Naive thymus-derived CD4-positive, alpha-beta T cell (primary cell): ENCODE data around the gene FRMD4A. TPM values are rescaled to one million over a fixed set of nuclear protein-coding genes. Genes with fewer than 3 reads are reported as not detected.

Source experiments
- ATAC-seq: fragments of 150-1000 bp; cut with Tn5 transposase; 2 replicates; pipeline ENCODE4 v1.10.0; 2021; ENCODE audit warnings: mild to moderate bottlenecking, moderate library complexity
- CTCF ChIA-PET: fragments of 350-600 bp; sonication (Branson Sonifier 250); formaldehyde crosslinking; loops from one replicate; lab custom pipeline; 2021; ENCODE audit warnings: antibody characterized with exemption; lab: Charles Lee
- POLR2A ChIA-PET: fragments of 350-600 bp; sonication (Branson Sonifier 250); formaldehyde crosslinking; loops from one replicate; lab custom pipeline; 2021; ENCODE audit warnings: antibody characterized with exemption, inconsistent platforms; lab: Charles Lee
- DNase-seq, 9 donors: peaks; one replicate each; pipeline versions ENCODE4 v3.0.0 to v3.0.0-alpha.2; 2020 to 2022; ENCODE audit warnings: mixed read lengths in 1 of 9
- H3K27ac ChIP-seq: one replicate; pipeline ENCODE4 v1.7.0; 2013; ENCODE audit warnings: mild to moderate bottlenecking, low read depth, low read length, moderate library complexity
- H3K27me3 ChIP-seq, 2 donors: one replicate each; pipeline ENCODE4 v1.7.0; 2013; ENCODE audit warnings: low read length in 2 of 2, mild to moderate bottlenecking in 2 of 2, moderate library complexity in 2 of 2; ENCODE audit not compliant: control insufficient read depth in 2 of 2, insufficient read depth in 2 of 2
- H3K36me3 ChIP-seq, 3 experiments: 1 replicate in 2 of 3; 2 replicates in 1 of 3; pipeline ENCODE4 v1.7.0; 2013; ENCODE audit warnings: low read length in 3 of 3, mild to moderate bottlenecking in 3 of 3, moderate library complexity in 1 of 3; ENCODE audit not compliant: insufficient read depth in 3 of 3, control insufficient read depth in 2 of 3
- H3K4me1 ChIP-seq, 2 donors: one replicate each; pipeline ENCODE4 v1.7.0; 2013; ENCODE audit warnings: low read length in 2 of 2, mild to moderate bottlenecking in 2 of 2, moderate library complexity in 1 of 2; ENCODE audit not compliant: control insufficient read depth in 2 of 2, insufficient read depth in 2 of 2
- H3K4me3 ChIP-seq: 2 replicates; pipeline ENCODE4 v1.7.0; 2013; ENCODE audit warnings: mild to moderate bottlenecking, low read length
- H3K9me3 ChIP-seq, 3 experiments: 1 replicate in 2 of 3; 2 replicates in 1 of 3; pipeline ENCODE4 v1.7.0; 2013; ENCODE audit warnings: low read length in 3 of 3; ENCODE audit not compliant: control insufficient read depth in 2 of 3
- H3K27ac Mint-ChIP-seq, 9 donors: one replicate each; pipeline ENCODE4 v1.8.0; 2020 to 2022; ENCODE audit warnings: mixed read lengths in 9 of 9, mild to moderate bottlenecking in 8 of 9, moderate library complexity in 5 of 9, inconsistent platforms in 2 of 9
- H3K27me3 Mint-ChIP-seq, 5 donors: one replicate each; pipeline ENCODE4 v1.8.0; 2021 to 2022; ENCODE audit warnings: mixed read lengths in 5 of 5, mild to moderate bottlenecking in 1 of 5
- H3K36me3 Mint-ChIP-seq, 5 donors: one replicate each; pipeline ENCODE4 v1.8.0; 2020 to 2022; ENCODE audit warnings: mixed read lengths in 5 of 5, mild to moderate bottlenecking in 3 of 5, inconsistent platforms in 1 of 5
- H3K4me1 Mint-ChIP-seq, 7 donors: one replicate each; pipeline ENCODE4 v1.8.0; 2020 to 2022; ENCODE audit warnings: mixed read lengths in 7 of 7, mild to moderate bottlenecking in 3 of 7, inconsistent platforms in 1 of 7
- H3K4me3 Mint-ChIP-seq, 10 donors: one replicate each; pipeline ENCODE4 v1.8.0; 2020 to 2022; ENCODE audit warnings: mild to moderate bottlenecking in 10 of 10, mixed read lengths in 10 of 10, moderate library complexity in 6 of 10, inconsistent platforms in 2 of 10
- H3K9me3 Mint-ChIP-seq, 11 donors: one replicate each; pipeline ENCODE4 v1.8.0; 2020 to 2022; ENCODE audit warnings: mixed read lengths in 11 of 11, mild to moderate bottlenecking in 4 of 11, inconsistent platforms in 1 of 11, moderate library complexity in 1 of 11
- intact Hi-C, 2 donors: fragments of 100-400 bp; cut with micrococcal nuclease; formaldehyde crosslinking; loops; one replicate each; pipeline ENCODE4 v1.15.1; 2023
- polyA plus RNA-seq, 2 donors: library from polyadenylated mRNA; unstranded; fragments of 300-500 nt; fragmentation: Illumina TruSeq; gene quantifications; one replicate each; pipeline ENCODE4 v1.2.3, GENCODE V29; 2021
- total RNA-seq, 6 experiments: library from RNA in 5 of 6; stranded (reverse) in 5 of 6; gene quantifications; 1 replicate in 5 of 6; 2 replicates in 1 of 6; pipeline ENCODE4 v1.2.3 and lab custom pipeline; 2021 to 2026

Gene FRMD4A
- total and polyA plus RNA-seq, 7 experiments from 2014 or later = 0.10 to 3.1 (median 0.62) TPM

- no peaks in the 10 kb centered on the region for H3K36me3 ChIP-seq
- peaks cover 0 to 18% (median 9%) of the 10 kb centered on the region in 11 donors for H3K9me3 Mint-ChIP-seq
- peaks cover under 1 to 23% (median 14%) of the 10 kb centered on the region in 5 donors for H3K27me3 Mint-ChIP-seq
- ATAC-seq (no peak), DNase-seq (no peak)
- no peaks in the 10 kb centered on the region for H3K4me1 ChIP-seq
- H3K36me3 Mint-ChIP-seq = peaks cover 0 to 4% (median under 1%) of the 10 kb centered on the region in 5 donors
- no peak overlapping the region for H3K27ac ChIP-seq
- H3K4me1 Mint-ChIP-seq = no peaks in the 10 kb centered on the region
- H3K4me3 ChIP-seq = no peak overlapping the region
- peaks cover 0 to 6% (median 0%) of the 10 kb centered on the region in 3 experiments for H3K9me3 ChIP-seq
- no peak overlapping the region for H3K27ac Mint-ChIP-seq
- H3K27me3 ChIP-seq = no peaks in the 10 kb centered on the region
- intact Hi-C loops = no loop called here
- no peak overlapping the region for H3K4me3 Mint-ChIP-seq
- CTCF ChIA-PET = no interaction called here
- POLR2A ChIA-PET = no interaction called here
Measured at GRCh38 chr10:14247377-14248116, 83.2 kb downstream of the FRMD4A start.

DNA sequence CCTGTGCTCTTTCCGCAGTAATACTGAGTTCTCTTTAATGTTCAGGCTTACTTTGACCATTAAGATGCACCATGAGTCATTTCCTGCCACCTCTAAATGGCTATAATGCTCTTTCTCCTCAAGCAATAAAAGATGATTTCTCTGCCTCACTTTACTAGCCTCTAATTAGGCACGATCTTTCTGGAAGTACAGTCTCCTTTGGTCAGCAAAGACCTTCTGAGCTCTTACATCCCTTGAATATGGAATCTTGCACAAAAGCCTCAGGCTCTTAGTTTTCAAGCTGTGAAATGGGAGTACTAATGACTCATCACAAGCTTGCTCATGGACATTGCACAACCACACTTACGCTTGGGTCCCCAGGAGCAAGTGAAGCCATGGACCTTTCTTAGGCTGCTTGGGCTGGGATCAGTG lies 85.9 kb downstream of the FRMD4A start:
- H3K27me3 ChIP-seq = no peaks in the 10 kb centered on the region
- H3K27ac Mint-ChIP-seq = no peak overlapping the region
- DNase-seq = no peak
- H3K36me3 Mint-ChIP-seq = peaks cover 0 to 5% (median 0%) of the 10 kb centered on the region in 5 donors
- ATAC-seq = no peak
- no peaks in the 10 kb centered on the region for H3K36me3 ChIP-seq
- peaks cover 0 to 9% (median 1%) of the 10 kb centered on the region in 11 donors for H3K9me3 Mint-ChIP-seq
- ChIA-PET POLR2A (no interaction called here), CTCF (no interaction called here)
- no peak overlapping the region for H3K4me3 Mint-ChIP-seq
- H3K9me3 ChIP-seq = no peaks in the 10 kb centered on the region
- H3K27ac ChIP-seq = no peak overlapping the region
- H3K4me1 ChIP-seq = no peaks in the 10 kb centered on the region
- intact Hi-C loops = no loop called here
- no peak overlapping the region for H3K4me3 ChIP-seq
- H3K27me3 Mint-ChIP-seq = peaks cover 8 to 26% (median 20%) of the 10 kb centered on the region in 5 donors
- H3K4me1 Mint-ChIP-seq = peaks cover 0 to 8% (median 4%) of the 10 kb centered on the region in 7 donors

DNA sequence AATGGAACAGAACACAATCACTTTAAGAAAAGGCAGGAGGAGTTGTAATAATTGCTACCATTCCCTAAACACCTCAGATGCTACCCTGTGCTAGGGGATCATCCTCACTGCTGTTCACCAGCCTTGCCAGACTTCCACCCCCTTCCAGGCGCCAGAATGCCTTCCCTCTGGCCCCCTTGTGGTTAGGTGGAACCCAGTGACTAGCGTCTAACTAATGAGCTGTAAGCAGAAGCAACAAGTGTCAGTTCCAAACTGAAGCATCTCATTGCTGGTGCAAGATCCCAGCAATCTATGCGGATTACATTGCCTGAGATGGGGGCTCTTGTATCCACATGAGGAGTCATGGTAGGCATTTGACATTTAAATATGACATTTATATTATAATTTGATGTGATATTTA lies 86.6 kb downstream of the FRMD4A start:
- Histone ChIP-seq H3K4me3 (no peak overlapping the region), H3K27ac (no peak overlapping the region), H3K4me1 (no peaks in the 10 kb centered on the region), H3K9me3 (no peaks in the 10 kb centered on the region), H3K36me3 (no peaks in the 10 kb centered on the region), H3K27me3 (no peaks in the 10 kb centered on the region)
- Mint-ChIP-seq H3K27me3 (peaks cover 8 to 28% (median 20%) of the 10 kb centered on the region in 5 donors), H3K9me3 (peaks cover 0 to 9% (median 1%) of the 10 kb centered on the region in 11 donors), H3K4me1 (peaks cover 0 to 8% (median 4%) of the 10 kb centered on the region in 7 donors), H3K27ac (no peak overlapping the region), H3K4me3 (no peak overlapping the region), H3K36me3 (peaks cover 0 to 5% (median 0%) of the 10 kb centered on the region in 5 donors)
- intact Hi-C loops = no loop called here
- CTCF ChIA-PET = interaction anchor here (0.6 kb wide), 1 partner anchor 623 kb away, joined by 3 read pairs; no protein-coding TSS in a partner anchor
- DNase-seq = no peak
- POLR2A ChIA-PET = no interaction called here
- no peak for ATAC-seq

DNA sequence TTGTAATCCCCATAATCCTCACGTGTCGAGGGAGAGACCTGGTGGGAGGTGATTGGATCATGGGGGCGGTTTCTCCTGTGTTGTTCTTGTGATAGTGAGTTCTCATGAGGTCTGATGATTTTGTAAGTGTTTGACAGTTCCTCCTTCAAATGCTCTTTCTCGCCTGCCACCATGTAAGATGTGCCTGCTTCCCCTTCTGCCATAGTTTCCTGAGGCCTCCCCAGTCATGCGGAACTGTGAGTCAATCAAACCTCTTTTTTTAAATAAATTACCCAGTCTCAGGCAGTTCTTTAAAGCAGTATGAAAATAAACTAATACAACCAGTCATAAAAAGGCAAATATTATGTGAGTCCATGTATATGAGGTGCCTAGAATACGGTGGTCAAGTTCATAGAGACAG lies 87.5 kb downstream of the FRMD4A start:
- Histone ChIP-seq H3K9me3 (no peaks in the 10 kb centered on the region), H3K27me3 (no peaks in the 10 kb centered on the region), H3K4me3 (no peak overlapping the region), H3K27ac (no peak overlapping the region), H3K4me1 (no peaks in the 10 kb centered on the region), H3K36me3 (no peaks in the 10 kb centered on the region)
- peaks cover 8 to 32% (median 20%) of the 10 kb centered on the region in 5 donors for H3K27me3 Mint-ChIP-seq
- no peak overlapping the region for H3K27ac Mint-ChIP-seq
- H3K4me1 Mint-ChIP-seq = peaks cover 0 to 8% (median 4%) of the 10 kb centered on the region in 7 donors
- peaks cover 0 to 9% (median 2%) of the 10 kb centered on the region in 11 donors for H3K9me3 Mint-ChIP-seq
- peaks cover 0 to 5% (median 0%) of the 10 kb centered on the region in 5 donors for H3K36me3 Mint-ChIP-seq
- intact Hi-C loops = no loop called here
- CTCF ChIA-PET = no interaction called here
- no peak for ATAC-seq
- DNase-seq = no peak
- no peak overlapping the region for H3K4me3 Mint-ChIP-seq
- POLR2A ChIA-PET = no interaction called here

DNA sequence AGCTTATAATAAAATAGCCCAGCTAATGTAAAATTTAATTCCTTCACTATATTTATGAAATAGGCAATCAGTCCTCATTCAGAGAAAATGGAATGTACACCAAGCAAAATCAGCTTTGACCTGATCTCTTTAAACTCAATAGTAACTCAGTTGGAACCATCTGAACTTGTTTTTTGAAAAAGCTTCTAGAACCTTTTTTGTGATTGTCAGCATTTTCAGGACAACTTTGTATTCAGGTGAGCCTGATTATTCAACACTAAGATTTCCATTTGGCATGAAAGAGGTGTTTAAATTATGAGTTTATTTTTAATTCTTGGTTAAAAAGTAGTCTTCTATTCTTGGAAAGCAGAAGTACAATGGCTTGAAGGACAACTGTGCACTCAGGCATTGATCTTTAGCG lies 89.5 kb downstream of the FRMD4A start:
- H3K9me3 Mint-ChIP-seq = peaks cover 0 to 9% (median 2%) of the 10 kb centered on the region in 11 donors
- no peaks in the 10 kb centered on the region for H3K27me3 ChIP-seq
- H3K27ac ChIP-seq = no peak overlapping the region
- H3K27me3 Mint-ChIP-seq = peaks cover 8 to 29% (median 20%) of the 10 kb centered on the region in 5 donors
- peaks cover 0 to 5% (median 0%) of the 10 kb centered on the region in 5 donors for H3K36me3 Mint-ChIP-seq
- ATAC-seq (no peak), DNase-seq (no peak)
- CTCF ChIA-PET = no interaction called here
- no peaks in the 10 kb centered on the region for H3K4me1 ChIP-seq
- H3K9me3 ChIP-seq = no peaks in the 10 kb centered on the region
- intact Hi-C loops = no loop called here
- H3K4me3 ChIP-seq = no peak overlapping the region
- H3K4me3 Mint-ChIP-seq = no peak overlapping the region
- peaks cover 0 to 8% (median 4%) of the 10 kb centered on the region in 7 donors for H3K4me1 Mint-ChIP-seq
- H3K36me3 ChIP-seq = no peaks in the 10 kb centered on the region
- POLR2A ChIA-PET = no interaction called here
- no peak overlapping the region for H3K27ac Mint-ChIP-seq

GRCh38 chr10:14240253-14241189 lies 90.2 kb downstream of the FRMD4A start:
- Mint-ChIP-seq H3K27me3 (peaks cover 8 to 32% (median 20%) of the 10 kb centered on the region in 5 donors), H3K4me3 (no peak overlapping the region)

More at GRCh38 chr10:14240253-14241189, 90.2 kb downstream of the FRMD4A start:
- ChIA-PET CTCF (no interaction called here), POLR2A (no interaction called here)
- Histone ChIP-seq H3K9me3 (no peaks in the 10 kb centered on the region), H3K4me1 (no peaks in the 10 kb centered on the region), H3K36me3 (no peaks in the 10 kb centered on the region), H3K4me3 (no peak overlapping the region), H3K27me3 (no peaks in the 10 kb centered on the region), H3K27ac (no peak overlapping the region)
- intact Hi-C loops = no loop called here
- peaks cover 0 to 5% (median 0%) of the 10 kb centered on the region in 5 donors for H3K36me3 Mint-ChIP-seq
- DNase-seq = peak in 5 of 9 donors; percentile 1 to 14 (median 13)
- H3K9me3 Mint-ChIP-seq = peaks cover 0 to 9% (median 2%) of the 10 kb centered on the region in 11 donors
- no peak for ATAC-seq
- no peak overlapping the region for H3K27ac Mint-ChIP-seq
- H3K4me1 Mint-ChIP-seq = peaks cover 0 to 8% (median 4%) of the 10 kb centered on the region in 7 donors
